ENCODE measurements around the gene ROGDI.
A peak's percentile ranks its signal among the peaks of the same experiment; 100 is the strongest.

The ROGDI gene

DNA sequence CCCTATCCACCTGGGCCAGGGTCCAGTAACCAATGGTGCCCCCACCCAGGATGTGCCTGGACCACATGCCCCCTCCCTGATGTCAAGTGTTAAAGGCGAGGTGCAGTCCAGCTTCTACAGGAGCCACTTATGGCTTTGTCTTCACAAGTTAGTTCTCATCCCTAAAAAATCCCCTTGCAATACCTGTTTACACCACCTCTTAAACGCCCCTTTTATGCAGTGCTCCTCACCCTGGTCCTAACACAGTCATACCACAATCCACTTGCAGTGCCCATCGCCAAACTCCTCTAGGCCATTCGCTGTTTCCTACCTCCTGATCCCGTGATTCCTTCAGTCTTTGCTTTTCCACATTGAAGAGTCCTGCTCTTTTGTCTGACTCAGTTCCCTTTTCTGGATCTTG, 37.5 kb upstream of the ROGDI start:
- POLR2A ChIA-PET = no interaction called here
- Histone ChIP-seq H3K4me1 (ENCODE audit: control insufficient read depth, insufficient read depth, low read length) (no peaks in the 10 kb centered on the region), H3K9me3 (ENCODE audit: control insufficient read depth, insufficient read depth, low read depth, low read length) (no peaks in the 10 kb centered on the region), H3K36me3 (ENCODE audit: control insufficient read depth in 2 of 2, insufficient read depth in 1 of 2, low read length in 2 of 2) (peaks cover 47 to 93% of the 10 kb centered on the region in 2 experiments), H3K27ac (ENCODE audit: extremely low read depth, low read depth, low read length) (no peak overlapping the region), H3K4me3 (ENCODE audit: low read depth, low read length) (no peak overlapping the region)
- no peak for TF ChIP-seq ZBTB20 (tag by site-specific recombination; IDR thresholded peaks at IDR 0.05)
- TF ChIP-seq, protein P1, sequence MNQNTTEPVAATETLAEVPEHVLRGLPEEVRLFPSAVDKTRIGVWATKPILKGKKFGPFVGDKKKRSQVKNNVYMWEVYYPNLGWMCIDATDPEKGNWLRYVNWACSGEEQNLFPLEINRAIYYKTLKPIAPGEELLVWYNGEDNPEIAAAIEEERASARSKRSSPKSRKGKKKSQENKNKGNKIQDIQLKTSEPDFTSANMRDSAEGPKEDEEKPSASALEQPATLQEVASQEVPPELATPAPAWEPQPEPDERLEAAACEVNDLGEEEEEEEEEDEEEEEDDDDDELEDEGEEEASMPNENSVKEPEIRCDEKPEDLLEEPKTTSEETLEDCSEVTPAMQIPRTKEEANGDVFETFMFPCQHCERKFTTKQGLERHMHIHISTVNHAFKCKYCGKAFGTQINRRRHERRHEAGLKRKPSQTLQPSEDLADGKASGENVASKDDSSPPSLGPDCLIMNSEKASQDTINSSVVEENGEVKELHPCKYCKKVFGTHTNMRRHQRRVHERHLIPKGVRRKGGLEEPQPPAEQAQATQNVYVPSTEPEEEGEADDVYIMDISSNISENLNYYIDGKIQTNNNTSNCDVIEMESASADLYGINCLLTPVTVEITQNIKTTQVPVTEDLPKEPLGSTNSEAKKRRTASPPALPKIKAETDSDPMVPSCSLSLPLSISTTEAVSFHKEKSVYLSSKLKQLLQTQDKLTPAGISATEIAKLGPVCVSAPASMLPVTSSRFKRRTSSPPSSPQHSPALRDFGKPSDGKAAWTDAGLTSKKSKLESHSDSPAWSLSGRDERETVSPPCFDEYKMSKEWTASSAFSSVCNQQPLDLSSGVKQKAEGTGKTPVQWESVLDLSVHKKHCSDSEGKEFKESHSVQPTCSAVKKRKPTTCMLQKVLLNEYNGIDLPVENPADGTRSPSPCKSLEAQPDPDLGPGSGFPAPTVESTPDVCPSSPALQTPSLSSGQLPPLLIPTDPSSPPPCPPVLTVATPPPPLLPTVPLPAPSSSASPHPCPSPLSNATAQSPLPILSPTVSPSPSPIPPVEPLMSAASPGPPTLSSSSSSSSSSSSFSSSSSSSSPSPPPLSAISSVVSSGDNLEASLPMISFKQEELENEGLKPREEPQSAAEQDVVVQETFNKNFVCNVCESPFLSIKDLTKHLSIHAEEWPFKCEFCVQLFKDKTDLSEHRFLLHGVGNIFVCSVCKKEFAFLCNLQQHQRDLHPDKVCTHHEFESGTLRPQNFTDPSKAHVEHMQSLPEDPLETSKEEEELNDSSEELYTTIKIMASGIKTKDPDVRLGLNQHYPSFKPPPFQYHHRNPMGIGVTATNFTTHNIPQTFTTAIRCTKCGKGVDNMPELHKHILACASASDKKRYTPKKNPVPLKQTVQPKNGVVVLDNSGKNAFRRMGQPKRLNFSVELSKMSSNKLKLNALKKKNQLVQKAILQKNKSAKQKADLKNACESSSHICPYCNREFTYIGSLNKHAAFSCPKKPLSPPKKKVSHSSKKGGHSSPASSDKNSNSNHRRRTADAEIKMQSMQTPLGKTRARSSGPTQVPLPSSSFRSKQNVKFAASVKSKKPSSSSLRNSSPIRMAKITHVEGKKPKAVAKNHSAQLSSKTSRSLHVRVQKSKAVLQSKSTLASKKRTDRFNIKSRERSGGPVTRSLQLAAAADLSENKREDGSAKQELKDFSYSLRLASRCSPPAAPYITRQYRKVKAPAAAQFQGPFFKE (tag by site-specific recombination; IDR thresholded peaks at IDR 0.05; ENCODE audit: borderline replicate concordance) = no peak
- TF ChIP-seq ZNF394 (tag by site-specific recombination; IDR thresholded peaks at IDR 0.05; ENCODE audit: borderline replicate concordance) = no peak
- TF ChIP-seq KLF1 (tag by site-specific recombination; IDR thresholded peaks at IDR 0.05) = no peak
- TF ChIP-seq, protein P2, sequence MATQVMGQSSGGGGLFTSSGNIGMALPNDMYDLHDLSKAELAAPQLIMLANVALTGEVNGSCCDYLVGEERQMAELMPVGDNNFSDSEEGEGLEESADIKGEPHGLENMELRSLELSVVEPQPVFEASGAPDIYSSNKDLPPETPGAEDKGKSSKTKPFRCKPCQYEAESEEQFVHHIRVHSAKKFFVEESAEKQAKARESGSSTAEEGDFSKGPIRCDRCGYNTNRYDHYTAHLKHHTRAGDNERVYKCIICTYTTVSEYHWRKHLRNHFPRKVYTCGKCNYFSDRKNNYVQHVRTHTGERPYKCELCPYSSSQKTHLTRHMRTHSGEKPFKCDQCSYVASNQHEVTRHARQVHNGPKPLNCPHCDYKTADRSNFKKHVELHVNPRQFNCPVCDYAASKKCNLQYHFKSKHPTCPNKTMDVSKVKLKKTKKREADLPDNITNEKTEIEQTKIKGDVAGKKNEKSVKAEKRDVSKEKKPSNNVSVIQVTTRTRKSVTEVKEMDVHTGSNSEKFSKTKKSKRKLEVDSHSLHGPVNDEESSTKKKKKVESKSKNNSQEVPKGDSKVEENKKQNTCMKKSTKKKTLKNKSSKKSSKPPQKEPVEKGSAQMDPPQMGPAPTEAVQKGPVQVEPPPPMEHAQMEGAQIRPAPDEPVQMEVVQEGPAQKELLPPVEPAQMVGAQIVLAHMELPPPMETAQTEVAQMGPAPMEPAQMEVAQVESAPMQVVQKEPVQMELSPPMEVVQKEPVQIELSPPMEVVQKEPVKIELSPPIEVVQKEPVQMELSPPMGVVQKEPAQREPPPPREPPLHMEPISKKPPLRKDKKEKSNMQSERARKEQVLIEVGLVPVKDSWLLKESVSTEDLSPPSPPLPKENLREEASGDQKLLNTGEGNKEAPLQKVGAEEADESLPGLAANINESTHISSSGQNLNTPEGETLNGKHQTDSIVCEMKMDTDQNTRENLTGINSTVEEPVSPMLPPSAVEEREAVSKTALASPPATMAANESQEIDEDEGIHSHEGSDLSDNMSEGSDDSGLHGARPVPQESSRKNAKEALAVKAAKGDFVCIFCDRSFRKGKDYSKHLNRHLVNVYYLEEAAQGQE (tag by site-specific recombination; IDR thresholded peaks at IDR 0.05) = no peak
- no peak for TF ChIP-seq SCRT2 (tag by site-specific recombination; IDR thresholded peaks at IDR 0.05)
- TF ChIP-seq ZNF114 (tag by site-specific recombination; IDR thresholded peaks at IDR 0.05) = no peak
- no peak for TF ChIP-seq KLF9 (tag by site-specific recombination; IDR thresholded peaks at IDR 0.05; ENCODE audit: low read depth)
- CTCF ChIA-PET = no interaction called here

DNA sequence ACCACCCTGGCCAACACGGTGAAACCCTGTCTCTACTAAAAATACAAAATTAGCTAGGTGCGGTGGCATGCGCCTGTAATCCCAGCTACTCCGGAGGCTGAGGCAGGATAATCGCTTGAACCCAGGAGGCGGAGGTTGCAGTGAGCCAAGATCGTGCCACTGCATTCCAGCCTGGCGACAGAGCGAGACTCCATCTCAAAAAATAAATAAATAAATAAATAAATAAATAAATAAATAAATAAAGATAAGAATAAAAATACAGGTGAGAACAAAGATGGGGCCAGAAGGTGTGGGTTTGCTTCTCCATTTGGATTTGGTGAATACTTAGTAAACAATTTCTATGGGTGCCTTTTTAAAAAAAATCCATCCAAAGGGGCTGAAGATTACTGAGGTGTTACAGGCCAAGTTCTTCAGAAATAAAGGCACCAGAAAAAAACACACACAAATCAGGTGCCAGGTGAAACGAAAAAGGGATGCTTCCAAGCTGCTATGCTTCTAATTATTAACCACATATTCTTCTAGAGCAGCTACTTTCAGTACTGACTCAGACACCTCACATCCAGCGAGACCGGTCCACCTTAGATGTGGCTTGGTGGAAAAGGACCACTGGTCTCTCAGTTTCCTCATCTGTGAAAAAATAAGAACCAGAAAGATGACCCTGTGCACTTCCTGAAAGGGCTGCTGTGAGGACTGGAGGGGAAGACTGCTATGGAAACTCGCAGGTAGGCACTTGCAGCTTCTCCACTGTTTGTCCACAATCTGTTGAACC, 35.5 kb upstream of the ROGDI start:
- H3K27ac ChIP-seq (ENCODE audit: extremely low read depth, low read depth, low read length) = no peak overlapping the region
- H3K4me1 ChIP-seq (ENCODE audit: control insufficient read depth, insufficient read depth, low read length) = no peaks in the 10 kb centered on the region
- H3K36me3 ChIP-seq (ENCODE audit: control insufficient read depth in 2 of 2, insufficient read depth in 1 of 2, low read length in 2 of 2) = peaks cover 39 to 95% of the 10 kb centered on the region in 2 experiments
- no peak overlapping the region for H3K4me3 ChIP-seq (ENCODE audit: low read depth, low read length)
- ChIA-PET CTCF (no interaction called here), POLR2A (interaction anchor here (1.4 kb wide), 1 partner anchor 8 kb away, joined by 5 read pairs; no protein-coding TSS in a partner anchor)
- no peaks in the 10 kb centered on the region for H3K9me3 ChIP-seq (ENCODE audit: control insufficient read depth, insufficient read depth, low read depth, low read length)
- TF ChIP-seq ZBTB1 (tag by site-specific recombination; IDR thresholded peaks at IDR 0.05) (no peak), ZNF350 (tag by site-specific recombination; IDR thresholded peaks at IDR 0.05) (no peak), ZNF311 (tag by site-specific recombination; IDR thresholded peaks at IDR 0.05; ENCODE audit: borderline replicate concordance) (no peak), ZNF433 (tag by site-specific recombination; IDR thresholded peaks at IDR 0.05; ENCODE audit: low read depth) (peak; percentile 46; the same call in 1 of the 2 replicates), REPIN1 (tag by site-specific recombination; IDR thresholded peaks at IDR 0.05; ENCODE audit: low read depth) (no peak), ZFP69B (tag by site-specific recombination; IDR thresholded peaks at IDR 0.05) (no peak), ZNF48 (tag by site-specific recombination; IDR thresholded peaks at IDR 0.05) (no peak), ZNF174 (tag by site-specific recombination; IDR thresholded peaks at IDR 0.05) (no peak)
- TF ChIP-seq, protein P3, sequence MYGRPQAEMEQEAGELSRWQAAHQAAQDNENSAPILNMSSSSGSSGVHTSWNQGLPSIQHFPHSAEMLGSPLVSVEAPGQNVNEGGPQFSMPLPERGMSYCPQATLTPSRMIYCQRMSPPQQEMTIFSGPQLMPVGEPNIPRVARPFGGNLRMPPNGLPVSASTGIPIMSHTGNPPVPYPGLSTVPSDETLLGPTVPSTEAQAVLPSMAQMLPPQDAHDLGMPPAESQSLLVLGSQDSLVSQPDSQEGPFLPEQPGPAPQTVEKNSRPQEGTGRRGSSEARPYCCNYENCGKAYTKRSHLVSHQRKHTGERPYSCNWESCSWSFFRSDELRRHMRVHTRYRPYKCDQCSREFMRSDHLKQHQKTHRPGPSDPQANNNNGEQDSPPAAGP (tag by site-specific recombination; IDR thresholded peaks at IDR 0.05) = no peak
- TF ChIP-seq, protein P4, sequence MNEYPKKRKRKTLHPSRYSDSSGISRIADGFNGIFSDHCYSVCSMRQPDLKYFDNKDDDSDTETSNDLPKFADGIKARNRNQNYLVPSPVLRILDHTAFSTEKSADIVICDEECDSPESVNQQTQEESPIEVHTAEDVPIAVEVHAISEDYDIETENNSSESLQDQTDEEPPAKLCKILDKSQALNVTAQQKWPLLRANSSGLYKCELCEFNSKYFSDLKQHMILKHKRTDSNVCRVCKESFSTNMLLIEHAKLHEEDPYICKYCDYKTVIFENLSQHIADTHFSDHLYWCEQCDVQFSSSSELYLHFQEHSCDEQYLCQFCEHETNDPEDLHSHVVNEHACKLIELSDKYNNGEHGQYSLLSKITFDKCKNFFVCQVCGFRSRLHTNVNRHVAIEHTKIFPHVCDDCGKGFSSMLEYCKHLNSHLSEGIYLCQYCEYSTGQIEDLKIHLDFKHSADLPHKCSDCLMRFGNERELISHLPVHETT (tag by site-specific recombination; IDR thresholded peaks at IDR 0.05) = peak; percentile 38; the same call in 1 of the 2 replicates
- TF ChIP-seq, protein P5, sequence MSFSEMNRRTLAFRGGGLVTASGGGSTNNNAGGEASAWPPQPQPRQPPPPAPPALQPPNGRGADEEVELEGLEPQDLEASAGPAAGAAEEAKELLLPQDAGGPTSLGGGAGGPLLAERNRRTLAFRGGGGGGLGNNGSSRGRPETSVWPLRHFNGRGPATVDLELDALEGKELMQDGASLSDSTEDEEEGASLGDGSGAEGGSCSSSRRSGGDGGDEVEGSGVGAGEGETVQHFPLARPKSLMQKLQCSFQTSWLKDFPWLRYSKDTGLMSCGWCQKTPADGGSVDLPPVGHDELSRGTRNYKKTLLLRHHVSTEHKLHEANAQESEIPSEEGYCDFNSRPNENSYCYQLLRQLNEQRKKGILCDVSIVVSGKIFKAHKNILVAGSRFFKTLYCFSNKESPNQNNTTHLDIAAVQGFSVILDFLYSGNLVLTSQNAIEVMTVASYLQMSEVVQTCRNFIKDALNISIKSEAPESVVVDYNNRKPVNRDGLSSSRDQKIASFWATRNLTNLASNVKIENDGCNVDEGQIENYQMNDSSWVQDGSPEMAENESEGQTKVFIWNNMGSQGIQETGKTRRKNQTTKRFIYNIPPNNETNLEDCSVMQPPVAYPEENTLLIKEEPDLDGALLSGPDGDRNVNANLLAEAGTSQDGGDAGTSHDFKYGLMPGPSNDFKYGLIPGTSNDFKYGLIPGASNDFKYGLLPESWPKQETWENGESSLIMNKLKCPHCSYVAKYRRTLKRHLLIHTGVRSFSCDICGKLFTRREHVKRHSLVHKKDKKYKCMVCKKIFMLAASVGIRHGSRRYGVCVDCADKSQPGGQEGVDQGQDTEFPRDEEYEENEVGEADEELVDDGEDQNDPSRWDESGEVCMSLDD (tag by site-specific recombination; IDR thresholded peaks at IDR 0.05) = no peak

Data from HEK293 (cell line).